ENCODE results near the gene RHOA. TPM values are rescaled to one million over a fixed set of nuclear protein-coding genes. Genes with fewer than 3 reads are reported as not detected.
A peak's percentile ranks its signal among the peaks of the same experiment; 100 is the strongest.

Gene RHOA
- total and polyA plus RNA-seq, 2 of the 13 experiments (the other 11 are each of a cell fraction or from before 2014, with no cell fraction given) = 131 to 177 TPM

GRCh38 chr3:49411968-49412631 lies at the start of gene RHOA, which contains the start of gene TCTA (continued):
- TF ChIP-seq TEF (CRISPR knock-in tag; IDR thresholded peaks at IDR 0.05) (no peak), ZNF550 (CRISPR knock-in tag; IDR thresholded peaks at IDR 0.05; ENCODE audit: borderline replicate concordance) (peak; percentile 51; the same call in 1 of the 2 replicates), ZNF781 (CRISPR knock-in tag; IDR thresholded peaks at IDR 0.05; ENCODE audit: borderline replicate concordance, not compliant biosample characterization) (peak; percentile 73), ISL2 (CRISPR knock-in tag; IDR thresholded peaks at IDR 0.05) (peak; percentile 31; the same call in 1 of the 2 replicates), U2AF1 (optimal IDR thresholded peaks at IDR 0.05; ENCODE audit: low read depth, low read length) (no peak), ZNF274 (CRISPR knock-in tag; IDR thresholded peaks at IDR 0.05) (peak; percentile 56), CBFB (CRISPR knock-in tag; IDR thresholded peaks at IDR 0.05) (no peak), WIZ (CRISPR knock-in tag; IDR thresholded peaks at IDR 0.05) (no peak), ZNF891 (CRISPR knock-in tag; IDR thresholded peaks at IDR 0.05) (peak; percentile 68; the same call in 1 of the 2 replicates), ZNF121 (CRISPR knock-in tag; IDR thresholded peaks at IDR 0.05) (no peak; the same call in 1 of the 2 replicates), NFATC3 (CRISPR knock-in tag; IDR thresholded peaks at IDR 0.05) (peak; percentile 69; the same call in 1 of the 2 replicates), SIX4 (CRISPR knock-in tag; IDR thresholded peaks at IDR 0.05) (no peak), EP300 (IDR thresholded peaks at IDR 0.05; ENCODE audit: low read depth in 2 of 2, low read length in 2 of 2) (no peak; a peak in 1 of 4 replicates), EP300 (CRISPR knock-in tag; IDR thresholded peaks at IDR 0.05; ENCODE audit: borderline replicate concordance) (peak; percentile 34; the same call in 1 of the 2 replicates), ZFP1 (CRISPR knock-in tag; IDR thresholded peaks at IDR 0.05) (no peak), ZNF597 (CRISPR knock-in tag; IDR thresholded peaks at IDR 0.05) (no peak), CCDC6 (CRISPR knock-in tag; IDR thresholded peaks at IDR 0.05) (no peak), ZNF431 (CRISPR knock-in tag; IDR thresholded peaks at IDR 0.05; ENCODE audit: borderline replicate concordance, low read depth) (no peak), SYNCRIP (IDR thresholded peaks at IDR 0.05; ENCODE audit: insufficient read depth, low read depth, low read length) (no peak), GPBP1L1 (CRISPR knock-in tag; IDR thresholded peaks at IDR 0.05) (no peak), ONECUT2 (CRISPR knock-in tag; IDR thresholded peaks at IDR 0.05) (no peak), ZNF83 (CRISPR knock-in tag; IDR thresholded peaks at IDR 0.05; ENCODE audit: borderline replicate concordance) (no peak), KLF12 (CRISPR knock-in tag; IDR thresholded peaks at IDR 0.05; ENCODE audit: borderline replicate concordance) (peak; percentile 84; the same call in 1 of the 2 replicates), MIER2 (CRISPR knock-in tag; IDR thresholded peaks at IDR 0.05) (no peak), ETV5 (CRISPR knock-in tag; IDR thresholded peaks at IDR 0.05; ENCODE audit: borderline replicate concordance) (no peak; the same call in none of the 2 replicates), NR1H2 (CRISPR knock-in tag; IDR thresholded peaks at IDR 0.05; ENCODE audit: borderline replicate concordance, low read depth) (no peak), ZNF414 (CRISPR knock-in tag; IDR thresholded peaks at IDR 0.05) (no peak), ZNF749 (CRISPR knock-in tag; IDR thresholded peaks at IDR 0.05; ENCODE audit: borderline replicate concordance) (peak; percentile 62; the same call in 1 of the 2 replicates)
